ENCODE results near the gene SRP68. TPM values are rescaled to one million over a fixed set of nuclear protein-coding genes. Genes with fewer than 3 reads are reported as not detected.
A peak's percentile ranks its signal among the peaks of the same experiment; 100 is the strongest.

SRP68 gene
- 19.8 TPM for total RNA-seq

GRCh38 chr17:76072148-76072858, at the start of gene SRP68:
SRP68 (minus strand) TSS chr17:76072517; CDS start chr17:76072491, 26 bp downstream.

GRCh38 chr17:76103274-76104139, 31.2 kb upstream of the SRP68 start, which contains the start of gene EXOC7:
EXOC7 (minus strand) TSS chr17:76103787; CDS start chr17:76103692, 95 bp downstream.

GRCh38 chr17:76078860-76079534, 6.7 kb upstream of the SRP68 start, which contains the start of gene ZACN:
ZACN (plus strand) TSS chr17:76079182; CDS start chr17:76079265, 83 bp downstream.

GRCh38 chr17:76074390-76075363, 2.4 kb upstream of the SRP68 start, which contains the start of gene GALR2:
GALR2 (plus strand) TSS chr17:76074781; CDS start chr17:76074884, 103 bp downstream.

GRCh38 chr17:76027159-76027839, 45.0 kb downstream of the SRP68 start, which contains the start of gene EVPL:
EVPL (minus strand) TSS chr17:76027306; CDS start chr17:76027198, 108 bp downstream.

GRCh38 chr17:76000755-76001521, 71.4 kb downstream of the SRP68 start, which contains the start of gene CDK3:
CDK3 (plus strand) TSS chr17:76000855; CDS start chr17:76001426, 571 bp downstream.

Small RNA genes within 50 kb of the gene (small RNA-seq; reads per million reads assigned to genes)
- 1.2 reads per million, percentile 80 among the genes with 10 or more reads in this experiment for gene MIR6868

Other genes with a start within 250 kb of the SRP68 start
- gene UNC13D, start 228.1 kb downstream of the SRP68 start, total RNA-seq: 2.5 TPM
- gene WBP2, start 217.2 kb downstream of the SRP68 start, total RNA-seq: 52.1 TPM
- 15.2 TPM for gene TRIM47, start 193.9 kb downstream of the SRP68 start, total RNA-seq
- 10.6 TPM for gene TRIM65, start 175.6 kb downstream of the SRP68 start, total RNA-seq
- 37.4 TPM for gene MRPL38, start 167.6 kb downstream of the SRP68 start, total RNA-seq
- gene FBF1, start 131.5 kb downstream of the SRP68 start, total RNA-seq: 22.8 TPM
- 93.2 TPM for gene ACOX1, start 93.4 kb downstream of the SRP68 start, total RNA-seq
- 8.8 TPM for gene TEN1, start 93.3 kb downstream of the SRP68 start, total RNA-seq
- gene CDK3, start 71.7 kb downstream of the SRP68 start, total RNA-seq: 2.8 TPM
- under 0.01 TPM for gene EVPL, start 45.2 kb downstream of the SRP68 start, total RNA-seq
- gene GALR2, start 2.3 kb upstream of the SRP68 start, total RNA-seq: not detected
- gene ZACN, start 6.7 kb upstream of the SRP68 start, total RNA-seq: not detected
- gene EXOC7, start 31.3 kb upstream of the SRP68 start, total RNA-seq: 105 TPM
- gene FOXJ1, start 68.7 kb upstream of the SRP68 start, total RNA-seq: 21.7 TPM
- gene RNF157, start 168.0 kb upstream of the SRP68 start, total RNA-seq: 42.2 TPM
- 6.7 TPM for gene UBALD2, start 192.8 kb upstream of the SRP68 start, total RNA-seq
- gene QRICH2, start 235.8 kb upstream of the SRP68 start, total RNA-seq: 7.8 TPM